NCI-H524 treated with DMSO at 0.1 percent for 48 hours (cell line): ENCODE measurements around the gene SLC25A25.
A peak's percentile ranks its signal among the peaks of the same experiment; 100 is the strongest.
"Not testable (repeated sequence)": the region's sequence is repeated elsewhere in the genome, so short reads cannot be mapped to it uniquely, and the experiment has no call there.

Experiments
- DNase-seq: peaks from one replicate; lab custom pipeline; 2025; lab: John Stamatoyannopoulos, UW

SLC25A25 gene

GRCh38 chr9:128109050-128109709 lies 41.1 kb downstream of the SLC25A25 start:
- DNase-seq = no peak

GRCh38 chr9:128111726-128112125 lies 43.7 kb downstream of the SLC25A25 start:
- DNase-seq = not testable (repeated sequence)

- DNase-seq = no peak
These were observed 45.7 kb downstream of the SLC25A25 start for GRCh38 chr9:128113526-128114325.

GRCh38 chr9:128114326-128115186 lies 46.5 kb downstream of the SLC25A25 start:
- no peak for DNase-seq

GRCh38 chr9:128115187-128116103 lies 47.4 kb downstream of the SLC25A25 start:
- no peak for DNase-seq

GRCh38 chr9:128116104-128117083 lies 48.4 kb downstream of the SLC25A25 start:
- no peak for DNase-seq

- DNase-seq = peak; percentile 70
These were observed 49.8 kb downstream of the SLC25A25 start for GRCh38 chr9:128117613-128118471.

- no peak for DNase-seq
These were observed 50.4 kb downstream of the SLC25A25 start for GRCh38 chr9:128118472-128118857.

- DNase-seq = no peak
These were observed 51.1 kb downstream of the SLC25A25 start for GRCh38 chr9:128118971-128119665.

GRCh38 chr9:128120061-128120740 lies 52.2 kb downstream of the SLC25A25 start:
- DNase-seq = no peak

GRCh38 chr9:128120741-128121465 lies 52.9 kb downstream of the SLC25A25 start:
- no peak for DNase-seq

GRCh38 chr9:128121466-128121810 lies 53.4 kb downstream of the SLC25A25 start:
- DNase-seq = no peak

- no peak for DNase-seq
These were observed 54.1 kb downstream of the SLC25A25 start for GRCh38 chr9:128121924-128122808.

GRCh38 chr9:128122809-128123175 lies 54.8 kb downstream of the SLC25A25 start:
- no peak for DNase-seq

- DNase-seq = no peak
These were observed 55.5 kb downstream of the SLC25A25 start for GRCh38 chr9:128123451-128124080.

GRCh38 chr9:128124451-128124850 lies 56.4 kb downstream of the SLC25A25 start:
- no peak for DNase-seq
